ENCODE results near the gene INS. TPM values are rescaled to one million over a fixed set of nuclear protein-coding genes. Genes with fewer than 3 reads are reported as not detected.

Gene INS
- total RNA-seq, 2 donors from 2014 or later, result not detected

- DNase-seq (ENCODE audit: low spot score), result no peak
- H3K36me3 ChIP-seq, result no peaks in the 10 kb centered on the region
- intact Hi-C loops (cut with DNase I), result no loop called here
- no peak overlapping the region for H3K4me3 ChIP-seq
- H3K27me3 ChIP-seq (replicated peaks; ENCODE audit: insufficient read depth), result no peaks in the 10 kb centered on the region
- no peaks in the 10 kb centered on the region for H3K4me1 ChIP-seq (replicated peaks)
- TF ChIP-seq, protein P1, sequence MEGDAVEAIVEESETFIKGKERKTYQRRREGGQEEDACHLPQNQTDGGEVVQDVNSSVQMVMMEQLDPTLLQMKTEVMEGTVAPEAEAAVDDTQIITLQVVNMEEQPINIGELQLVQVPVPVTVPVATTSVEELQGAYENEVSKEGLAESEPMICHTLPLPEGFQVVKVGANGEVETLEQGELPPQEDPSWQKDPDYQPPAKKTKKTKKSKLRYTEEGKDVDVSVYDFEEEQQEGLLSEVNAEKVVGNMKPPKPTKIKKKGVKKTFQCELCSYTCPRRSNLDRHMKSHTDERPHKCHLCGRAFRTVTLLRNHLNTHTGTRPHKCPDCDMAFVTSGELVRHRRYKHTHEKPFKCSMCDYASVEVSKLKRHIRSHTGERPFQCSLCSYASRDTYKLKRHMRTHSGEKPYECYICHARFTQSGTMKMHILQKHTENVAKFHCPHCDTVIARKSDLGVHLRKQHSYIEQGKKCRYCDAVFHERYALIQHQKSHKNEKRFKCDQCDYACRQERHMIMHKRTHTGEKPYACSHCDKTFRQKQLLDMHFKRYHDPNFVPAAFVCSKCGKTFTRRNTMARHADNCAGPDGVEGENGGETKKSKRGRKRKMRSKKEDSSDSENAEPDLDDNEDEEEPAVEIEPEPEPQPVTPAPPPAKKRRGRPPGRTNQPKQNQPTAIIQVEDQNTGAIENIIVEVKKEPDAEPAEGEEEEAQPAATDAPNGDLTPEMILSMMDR (IDR thresholded peaks at IDR 0.05), result no peak
- TF ChIP-seq POLR2AphosphoS5 (IDR thresholded peaks at IDR 0.05) (no peak), POLR2A (IDR thresholded peaks at IDR 0.05) (no peak)
- WGBS, result 51% methylated on average over 17 of the region's 18 CpGs
- H3K9me3 ChIP-seq, result no peaks in the 10 kb centered on the region
- H3K27ac ChIP-seq, result no peak overlapping the region
Observed at GRCh38 chr11:2177076-2177475, 16.1 kb upstream of the INS start.

GRCh38 chr11:2176389-2176900, 15.4 kb upstream of the INS start:
- no peak overlapping the region for H3K4me3 ChIP-seq
- no peaks in the 10 kb centered on the region for H3K36me3 ChIP-seq
- TF ChIP-seq POLR2A (IDR thresholded peaks at IDR 0.05) (no peak), POLR2AphosphoS5 (IDR thresholded peaks at IDR 0.05) (no peak)
- TF ChIP-seq, protein P1 (IDR thresholded peaks at IDR 0.05), result no peak
- no peaks in the 10 kb centered on the region for H3K27me3 ChIP-seq (replicated peaks; ENCODE audit: insufficient read depth)
- H3K9me3 ChIP-seq, result no peaks in the 10 kb centered on the region
- DNase-seq (ENCODE audit: low spot score), result no peak
- no peaks in the 10 kb centered on the region for H3K4me1 ChIP-seq (replicated peaks)
- intact Hi-C loops (cut with DNase I), result no loop called here
- H3K27ac ChIP-seq, result no peak overlapping the region
- 93% methylated on average over 14 of the region's 14 CpGs for WGBS

DNA sequence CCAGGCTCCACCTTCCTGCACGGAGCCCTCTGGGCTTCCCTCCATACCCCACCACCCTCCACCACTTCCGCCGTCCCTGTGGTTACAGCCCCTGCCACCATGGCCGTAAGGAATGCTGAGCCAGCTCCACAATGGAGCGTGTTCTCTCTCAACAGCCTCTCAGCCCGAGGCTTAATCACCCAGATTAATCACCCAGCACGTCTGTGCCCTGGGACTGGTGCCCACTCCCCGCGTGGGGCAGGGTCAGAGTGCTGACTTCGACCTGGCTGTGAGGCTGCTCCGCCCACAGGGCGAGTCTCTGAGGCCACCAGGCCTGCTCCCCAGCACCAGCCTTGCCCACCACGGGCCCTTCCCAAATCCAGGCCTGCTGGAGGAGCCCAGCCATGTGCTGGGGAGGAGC, 14.7 kb upstream of the INS start:
- no peak overlapping the region for H3K27ac ChIP-seq
- H3K4me3 ChIP-seq, result no peak overlapping the region
- DNase-seq (ENCODE audit: low spot score), result no peak
- intact Hi-C loops (cut with DNase I), result no loop called here
- no peaks in the 10 kb centered on the region for H3K4me1 ChIP-seq (replicated peaks)
- H3K27me3 ChIP-seq (replicated peaks; ENCODE audit: insufficient read depth), result no peaks in the 10 kb centered on the region
- no peaks in the 10 kb centered on the region for H3K9me3 ChIP-seq
- 44% methylated on average over 13 of the region's 13 CpGs for WGBS
- no peaks in the 10 kb centered on the region for H3K36me3 ChIP-seq
- TF ChIP-seq POLR2AphosphoS5 (IDR thresholded peaks at IDR 0.05) (no peak), POLR2A (IDR thresholded peaks at IDR 0.05) (no peak)
- TF ChIP-seq, protein P1 (IDR thresholded peaks at IDR 0.05), result no peak

DNA sequence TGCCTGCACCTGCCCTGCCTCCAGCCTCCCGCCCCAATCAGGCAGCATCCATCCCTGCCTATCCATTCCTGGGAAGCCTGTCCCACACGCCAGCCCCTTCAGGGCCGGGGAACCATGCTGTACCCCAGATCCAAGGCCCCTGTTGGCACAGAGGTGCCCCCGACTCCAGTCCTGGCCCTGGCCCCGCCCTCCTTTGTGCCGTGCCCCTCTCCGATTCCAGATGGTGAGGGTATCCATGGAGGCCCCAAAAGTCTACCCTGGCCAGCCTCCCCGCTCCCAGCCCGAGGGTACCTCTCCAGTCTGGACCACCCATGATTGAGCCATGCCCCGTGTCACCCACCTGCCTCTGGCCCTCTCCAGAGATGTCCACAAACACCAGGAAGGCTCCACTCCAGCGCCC, 13.4 kb upstream of the INS start:
- Histone ChIP-seq H3K36me3 (no peaks in the 10 kb centered on the region), H3K27ac (no peak overlapping the region), H3K27me3 (replicated peaks; ENCODE audit: insufficient read depth) (no peaks in the 10 kb centered on the region), H3K4me3 (no peak overlapping the region), H3K4me1 (replicated peaks) (no peaks in the 10 kb centered on the region), H3K9me3 (no peaks in the 10 kb centered on the region)
- TF ChIP-seq, protein P1 (IDR thresholded peaks at IDR 0.05), result no peak
- TF ChIP-seq POLR2AphosphoS5 (IDR thresholded peaks at IDR 0.05) (no peak), POLR2A (IDR thresholded peaks at IDR 0.05) (no peak)
- intact Hi-C loops (cut with DNase I), result no loop called here
- DNase-seq (ENCODE audit: low spot score), result no peak
- WGBS, result 86% methylated on average over 8 of the region's 11 CpGs

GRCh38 chr11:2173761-2174160, 12.8 kb upstream of the INS start:
- no peak for TF ChIP-seq POLR2A (IDR thresholded peaks at IDR 0.05)
- TF ChIP-seq, protein P1 (IDR thresholded peaks at IDR 0.05), result no peak
- no peak for TF ChIP-seq POLR2AphosphoS5 (IDR thresholded peaks at IDR 0.05)
- intact Hi-C loops (cut with DNase I), result no loop called here
- Histone ChIP-seq H3K36me3 (no peaks in the 10 kb centered on the region), H3K27me3 (replicated peaks; ENCODE audit: insufficient read depth) (no peaks in the 10 kb centered on the region), H3K27ac (no peak overlapping the region), H3K9me3 (no peaks in the 10 kb centered on the region), H3K4me1 (replicated peaks) (no peaks in the 10 kb centered on the region), H3K4me3 (no peak overlapping the region)
- no peak for DNase-seq (ENCODE audit: low spot score)
- WGBS, result 67% methylated on average over 7 of the region's 11 CpGs

Measured in prostate gland (tissue), 2 donors.